Smooth muscle cell (in vitro differentiated cells): ENCODE results near the gene TRIO. TPM values are rescaled to one million over a fixed set of nuclear protein-coding genes. Genes with fewer than 3 reads are reported as not detected.
A peak's percentile ranks its signal among the peaks of the same experiment; 100 is the strongest.

Experiments
- DNase-seq: peaks from one replicate; lab custom pipeline; 2025; ENCODE audit not compliant: unreplicated experiment; lab: John Stamatoyannopoulos, UW
- H2AFZ ChIP-seq: fragments of 200-600 bp; sonication (generic); 2 replicates; pipeline ENCODE4 v1.6.0; 2016; ENCODE audit warnings: antibody characterized with exemption, low read depth, mild to moderate bottlenecking
- H3F3A ChIP-seq: fragments of 200-600 bp; sonication (generic); 2 replicates; pipeline ENCODE4 v1.6.0; 2017; ENCODE audit warnings: antibody characterized with exemption, low read depth
- H3K27ac ChIP-seq: fragments of 200-600 bp; sonication (generic); 2 replicates; pipeline ENCODE4 v1.5.1; 2016; ENCODE audit warnings: low read depth, mild to moderate bottlenecking
- H3K27me3 ChIP-seq: fragments of 200-600 bp; sonication (generic); 2 replicates; pipeline ENCODE4 v1.6.1; 2016; ENCODE audit warnings: low read depth, mild to moderate bottlenecking
- H3K36me3 ChIP-seq: fragments of 200-600 bp; sonication (generic); 2 replicates; pipeline ENCODE4 v1.5.1; 2016; ENCODE audit warnings: low read depth
- H3K4me1 ChIP-seq: fragments of 200-600 bp; sonication (generic); 2 replicates; pipeline ENCODE4 v1.5.1; 2016; ENCODE audit warnings: low read depth
- H3K4me2 ChIP-seq: fragments of 200-600 bp; sonication (generic); 2 replicates; pipeline ENCODE4 v1.6.0; 2016; ENCODE audit warnings: mild to moderate bottlenecking
- H3K4me3 ChIP-seq: fragments of 200-600 bp; sonication (generic); 2 replicates; pipeline ENCODE4 v1.5.1; 2016; ENCODE audit warnings: mild to moderate bottlenecking
- H3K79me2 ChIP-seq: fragments of 200-600 bp; sonication (generic); 2 replicates; pipeline ENCODE4 v1.6.0; 2016; ENCODE audit warnings: low read depth, mild to moderate bottlenecking
- H3K9ac ChIP-seq: fragments of 200-600 bp; sonication (generic); 2 replicates; pipeline ENCODE4 v1.6.0; 2016; ENCODE audit warnings: low read depth
- H3K9me3 ChIP-seq: fragments of 200-600 bp; sonication (generic); replicated peaks from 2 replicates; pipeline ENCODE4 v1.5.1; 2016; ENCODE audit warnings: low read depth
- H4K20me1 ChIP-seq: fragments of 200-600 bp; sonication (generic); 2 replicates; pipeline ENCODE4 v1.6.0; 2016; ENCODE audit warnings: low read depth
- WGBS: methylation state at CpG from one replicate; pipeline ENCODE4 v1.1.7; 2016; ENCODE audit warnings: low lambda C conversion rate; 5-methylcytosine and 5-hydroxymethylcytosine counted together
- polyA plus RNA-seq: library from polyadenylated mRNA; unstranded; fragments of >200 nt; fragmentation: Nextera tagmentation; extraction: Ambion mirVana; gene quantifications from 2 replicates; pipeline ENCODE4 v1.2.1, GENCODE V29; 2016
- total RNA-seq: library from RNA; depleted of rRNA; stranded (reverse); fragments of >200 nt; gene quantifications from 2 replicates; pipeline ENCODE4 v1.2.3, GENCODE V29; 2014
- TF ChIP-seq, protein P1 (sequence below): fragments of 200-600 bp; sonication (generic); IDR thresholded peaks from 2 replicates; pipeline ENCODE4 v1.5.1; 2017; ENCODE audit warnings: borderline replicate concordance, mild to moderate bottlenecking, antibody characterized with exemption; ENCODE audit not compliant: insufficient read depth, poor library complexity, severe bottlenecking

The TRIO gene
- total and polyA plus RNA-seq, 2 experiments from 2014 or later, result 10.2 to 118 TPM

DNA sequence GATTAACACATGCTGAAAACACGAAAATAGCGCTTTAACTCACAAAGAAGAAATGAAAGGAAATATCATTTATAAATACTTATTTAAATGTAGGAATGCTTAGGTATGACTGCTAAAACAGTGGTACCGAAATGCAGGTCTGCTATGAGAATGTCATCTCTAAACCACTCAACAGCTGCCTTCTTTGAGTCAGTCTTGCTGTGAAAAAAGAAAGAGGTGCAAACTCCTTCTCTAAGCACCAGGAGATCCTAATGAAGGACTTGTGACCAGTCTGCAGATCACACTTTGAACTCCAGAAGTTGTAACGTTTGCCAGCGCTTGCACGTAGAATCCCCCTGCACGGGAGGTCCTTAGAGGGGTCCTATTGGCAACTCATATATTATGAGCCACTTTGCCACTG is 86.6 kb downstream of the TRIO start:
- Histone ChIP-seq H2AFZ (no peak overlapping the region), H3K27ac (no peak overlapping the region), H3F3A (peaks cover 5% of the 10 kb centered on the region), H3K27me3 (no peaks in the 10 kb centered on the region), H3K9me3 (no peaks in the 10 kb centered on the region), H3K36me3 (no peaks in the 10 kb centered on the region), H3K4me2 (no peak overlapping the region), H4K20me1 (peaks cover 98% of the 10 kb centered on the region), H3K79me2 (peaks cover 100% of the 10 kb centered on the region), H3K4me3 (no peak overlapping the region), H3K9ac (no peak overlapping the region), H3K4me1 (peaks cover 7% of the 10 kb centered on the region)
- DNase-seq, result no peak
- TF ChIP-seq, protein P1, sequence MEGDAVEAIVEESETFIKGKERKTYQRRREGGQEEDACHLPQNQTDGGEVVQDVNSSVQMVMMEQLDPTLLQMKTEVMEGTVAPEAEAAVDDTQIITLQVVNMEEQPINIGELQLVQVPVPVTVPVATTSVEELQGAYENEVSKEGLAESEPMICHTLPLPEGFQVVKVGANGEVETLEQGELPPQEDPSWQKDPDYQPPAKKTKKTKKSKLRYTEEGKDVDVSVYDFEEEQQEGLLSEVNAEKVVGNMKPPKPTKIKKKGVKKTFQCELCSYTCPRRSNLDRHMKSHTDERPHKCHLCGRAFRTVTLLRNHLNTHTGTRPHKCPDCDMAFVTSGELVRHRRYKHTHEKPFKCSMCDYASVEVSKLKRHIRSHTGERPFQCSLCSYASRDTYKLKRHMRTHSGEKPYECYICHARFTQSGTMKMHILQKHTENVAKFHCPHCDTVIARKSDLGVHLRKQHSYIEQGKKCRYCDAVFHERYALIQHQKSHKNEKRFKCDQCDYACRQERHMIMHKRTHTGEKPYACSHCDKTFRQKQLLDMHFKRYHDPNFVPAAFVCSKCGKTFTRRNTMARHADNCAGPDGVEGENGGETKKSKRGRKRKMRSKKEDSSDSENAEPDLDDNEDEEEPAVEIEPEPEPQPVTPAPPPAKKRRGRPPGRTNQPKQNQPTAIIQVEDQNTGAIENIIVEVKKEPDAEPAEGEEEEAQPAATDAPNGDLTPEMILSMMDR, result no peak
- 92% methylated on average over 7 of the region's 7 CpGs for WGBS

DNA sequence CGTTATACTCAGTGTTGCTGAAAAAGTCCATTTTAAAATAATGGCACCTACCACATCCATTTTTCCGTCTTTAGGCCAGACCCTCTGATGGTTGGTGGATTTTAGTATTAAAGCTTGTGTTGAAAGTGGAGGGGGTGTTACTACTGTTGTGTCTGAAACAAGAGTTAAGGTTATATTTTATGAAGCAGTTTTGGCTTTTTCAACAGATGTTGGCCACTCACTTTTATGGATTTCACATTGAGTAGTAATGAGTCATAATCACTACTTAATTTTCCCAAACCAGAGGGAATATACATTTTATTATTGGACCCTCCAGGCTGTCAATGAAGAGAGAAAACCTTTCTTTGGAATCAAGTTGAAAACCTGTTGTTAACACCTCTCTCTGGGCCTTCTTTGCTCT is 88.0 kb downstream of the TRIO start:
- DNase-seq, result no peak
- 76% methylated on average over 2 of the region's 2 CpGs for WGBS
- Histone ChIP-seq H3K27me3 (no peaks in the 10 kb centered on the region), H3F3A (peaks cover 5% of the 10 kb centered on the region), H3K36me3 (no peaks in the 10 kb centered on the region), H2AFZ (no peak overlapping the region), H3K4me3 (no peak overlapping the region), H3K4me2 (peak overlapping the region; percentile 30), H3K79me2 (peaks cover 100% of the 10 kb centered on the region), H3K9me3 (no peaks in the 10 kb centered on the region), H3K27ac (no peak overlapping the region), H4K20me1 (peaks cover 99% of the 10 kb centered on the region), H3K4me1 (peaks cover 7% of the 10 kb centered on the region), H3K9ac (no peak overlapping the region)
- TF ChIP-seq, protein P1, result no peak

- H3K4me2 ChIP-seq, result no peak overlapping the region
- H3K27ac ChIP-seq, result no peak overlapping the region
- H3K27me3 ChIP-seq, result no peaks in the 10 kb centered on the region
- peaks cover 9% of the 10 kb centered on the region for H3F3A ChIP-seq
- peaks cover 99% of the 10 kb centered on the region for H4K20me1 ChIP-seq
- TF ChIP-seq, protein P1, result no peak
- H2AFZ ChIP-seq, result no peak overlapping the region
- H3K4me1 ChIP-seq, result peaks cover 7% of the 10 kb centered on the region
- H3K79me2 ChIP-seq, result peaks cover 100% of the 10 kb centered on the region
- 91% methylated on average over 4 of the region's 4 CpGs for WGBS
- H3K9ac ChIP-seq, result no peak overlapping the region
- H3K36me3 ChIP-seq, result no peaks in the 10 kb centered on the region
- DNase-seq, result no peak
- no peak overlapping the region for H3K4me3 ChIP-seq
- no peaks in the 10 kb centered on the region for H3K9me3 ChIP-seq
These were observed 88.7 kb downstream of the TRIO start for GRCh38 chr5:14231890-14232289.

- Histone ChIP-seq H3F3A (peaks cover 11% of the 10 kb centered on the region), H2AFZ (no peak overlapping the region), H4K20me1 (peaks cover 100% of the 10 kb centered on the region), H3K27me3 (no peaks in the 10 kb centered on the region), H3K4me1 (peaks cover 22% of the 10 kb centered on the region), H3K4me3 (no peak overlapping the region), H3K36me3 (no peaks in the 10 kb centered on the region), H3K79me2 (peaks cover 100% of the 10 kb centered on the region), H3K9ac (peak overlapping the region; percentile 48), H3K4me2 (peak overlapping the region; percentile 25), H3K9me3 (no peaks in the 10 kb centered on the region), H3K27ac (peak overlapping the region; percentile 26)
- 43% methylated on average over 3 of the region's 3 CpGs for WGBS
- TF ChIP-seq, protein P1, result no peak
- DNase-seq, result no peak
These were observed 91.1 kb downstream of the TRIO start for GRCh38 chr5:14234204-14234603.
